Activated gamma-delta T cell treated with Interleukin-2 at 50 U/mL for 16 hours (primary cell): ENCODE data around the gene NKAIN4.
"Not testable (repeated sequence)": the region's sequence is repeated elsewhere in the genome, so short reads cannot be mapped to it uniquely, and the experiment has no call there.

Experiments used
- DNase-seq: peaks from one replicate; pipeline ENCODE4 v3.0.0-alpha.2; 2020

The NKAIN4 gene

GRCh38 chr20:63234693-63235398 lies 19.4 kb downstream of the NKAIN4 start:
- no peak for DNase-seq

- no peak for DNase-seq
Measured at GRCh38 chr20:63233924-63234323, 20.3 kb downstream of the NKAIN4 start.

DNA sequence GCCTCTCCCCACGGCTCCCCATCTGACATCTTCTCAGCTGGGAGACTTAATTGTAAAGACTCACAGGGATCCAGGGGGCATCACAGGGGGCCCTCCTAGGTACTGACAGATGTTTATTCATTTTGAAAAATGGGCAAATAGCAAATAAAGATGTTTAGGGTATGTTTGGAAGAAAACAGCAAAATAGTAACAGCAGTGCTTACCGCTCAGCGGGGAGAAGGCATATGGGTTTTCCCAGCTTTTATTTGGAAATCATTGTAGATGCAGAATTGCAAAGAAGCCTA lies 21.3 kb downstream of the NKAIN4 start:
- DNase-seq = no peak

- no peak for DNase-seq
Measured at GRCh38 chr20:63232235-63233060, 21.8 kb downstream of the NKAIN4 start.

DNA sequence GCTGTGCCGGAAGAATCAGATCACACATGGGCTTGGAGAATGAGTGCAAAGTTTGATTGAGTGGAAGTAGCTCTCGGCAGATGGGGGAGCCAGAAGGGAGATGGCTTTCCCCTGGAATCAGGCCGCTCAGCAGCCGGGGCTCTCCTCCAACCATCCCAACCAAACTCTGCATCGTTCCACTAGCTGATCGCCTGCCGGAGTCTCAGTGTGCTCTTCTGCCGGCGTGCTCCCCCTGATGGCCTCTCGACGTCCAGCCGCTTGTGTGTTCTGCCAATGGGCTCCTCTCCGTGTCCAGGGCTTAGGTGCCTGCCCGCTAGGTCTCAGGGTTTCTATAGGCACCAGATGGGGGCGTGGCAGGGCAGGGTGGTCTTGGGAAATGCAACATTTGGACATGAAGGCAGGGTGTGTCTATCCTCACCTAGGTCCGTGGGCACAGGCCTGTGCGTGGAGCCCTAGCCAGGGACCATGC lies 23.4 kb downstream of the NKAIN4 start:
- no peak for DNase-seq

DNA sequence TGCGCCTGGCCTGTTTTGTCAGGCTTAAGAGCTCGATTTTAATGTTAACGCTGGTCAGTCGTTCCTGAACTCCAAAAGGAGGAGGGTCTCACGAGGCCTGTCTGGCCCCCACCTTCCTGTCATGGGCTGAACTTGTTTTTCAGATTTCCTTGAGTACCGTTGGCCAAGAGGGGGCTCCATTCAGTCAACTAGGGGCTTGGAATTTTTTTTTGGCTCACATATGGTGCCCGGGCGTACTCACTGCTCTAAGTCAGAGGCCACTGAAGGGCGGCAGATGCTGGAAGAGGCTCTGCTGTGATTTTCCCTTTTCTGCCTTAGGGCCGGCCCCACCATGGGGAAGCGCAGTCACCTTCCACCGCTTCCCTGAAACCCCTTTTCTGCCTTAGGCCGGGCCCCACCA lies 25.5 kb downstream of the NKAIN4 start:
- no peak for DNase-seq

DNA sequence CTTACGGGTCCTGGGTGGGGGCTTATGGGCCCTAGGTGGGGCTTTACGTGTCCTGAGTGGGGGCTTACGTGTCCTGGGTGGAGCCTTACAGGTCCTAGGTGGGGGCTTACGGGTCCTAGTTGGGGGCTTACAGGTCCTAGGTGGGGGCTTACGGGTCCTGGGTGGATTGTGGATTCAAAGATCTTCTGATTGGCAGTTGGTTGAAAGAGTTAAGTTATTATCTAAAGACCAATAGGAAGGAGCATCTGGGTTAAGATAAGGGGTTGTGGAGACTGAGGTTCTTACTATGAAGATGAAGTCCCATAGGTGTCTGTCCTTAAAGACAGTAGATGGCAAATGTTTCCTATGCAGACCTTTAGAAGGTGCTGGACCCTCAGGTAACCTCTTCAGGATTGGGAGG lies 27.0 kb downstream of the NKAIN4 start:
- DNase-seq = no peak

- DNase-seq = no peak
Measured at GRCh38 chr20:63226042-63226943, 28.0 kb downstream of the NKAIN4 start.

DNA sequence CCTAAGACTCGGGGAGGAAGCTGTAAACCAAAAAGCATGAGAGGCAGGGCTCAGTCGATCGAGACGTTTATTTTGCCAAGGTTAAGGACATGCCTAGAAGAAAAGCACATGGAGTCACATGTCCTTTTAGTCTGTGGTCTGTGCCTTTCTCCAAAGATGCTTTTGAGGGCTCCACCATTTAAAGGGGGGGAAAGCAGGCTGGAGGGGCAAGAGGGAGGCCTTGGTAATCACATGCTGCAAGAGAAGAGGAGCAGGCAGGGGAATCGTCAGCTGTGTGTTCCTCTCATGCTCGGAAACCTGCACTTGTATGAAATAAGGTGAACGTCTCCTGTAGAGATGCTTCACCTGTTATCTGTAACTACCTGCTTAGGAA lies 29.2 kb downstream of the NKAIN4 start:
- DNase-seq = no peak

- no peak for DNase-seq
Measured at GRCh38 chr20:63224412-63225081, 29.7 kb downstream of the NKAIN4 start.

GRCh38 chr20:63223826-63224207 lies 30.4 kb downstream of the NKAIN4 start:
- no peak for DNase-seq

GRCh38 chr20:63223121-63223825 lies 31.0 kb downstream of the NKAIN4 start:
- DNase-seq = peak; percentile 43

DNA sequence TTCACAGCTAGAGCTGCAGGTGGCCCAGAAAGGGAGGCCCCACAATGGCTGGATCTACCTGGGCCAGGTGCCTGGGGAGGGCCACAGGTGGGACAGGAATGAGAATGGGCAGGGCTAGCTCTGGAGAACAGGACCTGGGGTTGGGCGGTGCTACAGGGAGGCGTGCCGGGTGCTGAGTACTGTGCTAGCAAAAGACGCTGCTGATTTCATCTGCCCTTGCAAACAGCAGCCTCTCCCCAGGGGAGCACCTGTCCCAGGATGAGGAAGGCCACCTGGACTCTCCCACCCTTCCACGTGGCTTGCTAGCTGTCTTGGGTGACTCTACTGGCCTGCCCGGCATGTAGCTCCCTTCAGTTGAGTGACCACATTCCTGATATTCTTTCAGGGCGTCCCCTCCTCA lies 31.7 kb downstream of the NKAIN4 start:
- no peak for DNase-seq

DNA sequence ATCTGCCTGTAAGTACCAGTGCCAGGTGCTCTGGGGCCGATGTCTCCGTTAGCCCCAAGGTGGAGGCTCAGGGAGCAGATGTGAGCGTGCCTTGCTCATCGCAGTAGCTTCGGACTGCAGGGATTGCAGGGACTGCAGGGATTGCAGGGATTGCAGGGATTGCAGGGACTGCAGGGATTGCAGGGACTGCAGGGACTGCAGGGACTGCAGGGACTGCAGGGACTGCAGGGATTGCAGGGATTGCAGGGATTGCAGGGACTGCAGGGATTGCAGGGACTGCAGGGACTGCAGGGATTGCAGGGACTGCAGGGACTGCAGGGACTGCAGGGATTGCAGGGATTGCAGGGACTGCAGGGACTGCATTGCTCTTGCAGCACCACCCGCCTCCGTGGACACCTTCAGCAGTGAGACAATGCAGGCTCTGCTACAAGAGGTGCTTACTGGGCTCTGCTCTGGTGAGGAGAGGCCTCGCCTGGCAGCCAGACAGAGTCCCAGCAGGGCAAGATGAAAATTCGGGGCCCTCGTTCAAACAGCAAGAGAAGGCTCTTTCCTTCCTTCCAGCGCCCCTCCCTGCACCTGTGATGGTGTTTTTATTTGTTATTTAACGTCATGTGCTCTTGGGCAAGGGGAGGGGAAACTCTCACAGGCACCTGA lies 32.7 kb downstream of the NKAIN4 start:
- DNase-seq = not testable (repeated sequence)

- no peak for DNase-seq
Measured at GRCh38 chr20:63220696-63221399, 33.4 kb downstream of the NKAIN4 start.

- DNase-seq = no peak
Measured at GRCh38 chr20:63219866-63220521, 34.3 kb downstream of the NKAIN4 start.

DNA sequence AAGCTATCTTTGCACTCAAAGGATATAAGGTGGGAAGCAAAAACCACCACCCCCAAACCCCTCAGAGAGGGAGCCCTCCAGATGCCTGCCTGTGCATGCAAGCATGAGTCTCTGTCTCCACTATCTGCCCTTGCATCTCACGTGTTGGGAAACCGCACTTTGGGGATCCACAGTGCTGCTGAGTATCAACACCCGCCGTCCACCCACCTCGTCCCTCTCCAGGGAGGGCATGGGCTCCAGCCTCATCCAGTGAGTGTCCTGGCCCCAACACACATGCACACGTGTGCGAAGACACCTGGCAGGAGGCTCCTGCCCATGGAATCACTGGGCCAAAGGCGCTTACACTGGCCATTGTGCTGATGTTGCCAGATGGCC lies 34.8 kb downstream of the NKAIN4 start:
- DNase-seq = no peak

GRCh38 chr20:63218701-63219446 lies 35.4 kb downstream of the NKAIN4 start:
- no peak for DNase-seq

DNA sequence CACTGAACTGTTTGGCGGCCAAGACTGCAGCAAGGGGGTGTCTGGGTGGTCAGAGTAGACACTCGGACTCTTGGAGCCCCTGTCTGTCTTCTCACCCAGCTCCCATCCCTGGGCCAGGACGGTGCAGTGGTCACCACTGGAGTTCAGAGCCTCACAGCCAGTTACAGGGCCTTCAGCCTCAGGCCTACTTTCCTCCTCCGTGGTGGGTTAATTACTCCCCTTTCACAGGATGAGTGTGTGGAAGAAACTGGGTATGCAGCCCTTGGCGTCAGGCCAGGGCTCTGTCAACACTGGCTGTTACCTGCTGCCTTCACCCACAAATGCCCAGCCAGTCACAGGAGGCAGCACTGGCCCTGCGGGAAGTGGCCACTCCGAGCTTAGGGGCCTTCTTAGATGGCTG lies 36.6 kb downstream of the NKAIN4 start:
- DNase-seq = no peak
